ENCODE data around the gene PTPRN. TPM values are rescaled to one million over a fixed set of nuclear protein-coding genes. Genes with fewer than 3 reads are reported as not detected.

PTPRN gene
- total and polyA plus RNA-seq, 2 of the 4 experiments (the other 2 are of a cell fraction), result 5.2 to 22.0 TPM

DNA sequence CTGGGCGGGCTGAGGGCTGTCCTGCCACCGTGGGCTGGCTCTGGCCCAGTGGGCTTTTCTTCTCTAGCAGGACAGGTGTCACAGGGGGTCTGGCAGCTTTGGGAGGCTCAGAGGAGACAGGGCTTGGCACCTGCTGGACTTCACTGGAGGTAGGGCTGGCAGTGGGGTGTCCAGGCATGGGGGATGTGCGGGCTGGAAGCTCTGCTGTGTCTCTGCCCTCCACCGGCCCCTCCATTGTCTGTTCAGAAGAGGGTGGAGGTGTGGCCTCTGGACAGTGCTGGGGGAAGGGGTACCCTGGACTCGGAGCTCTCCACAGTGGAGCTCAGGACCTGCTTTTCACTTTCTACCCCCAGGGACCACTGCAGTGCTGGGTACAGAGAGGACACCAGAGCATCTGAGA is 9.2 kb downstream of the PTPRN start:
- Histone ChIP-seq H3K23ac (ENCODE audit: low read depth, low read length) (no peak overlapping the region), H3K4ac (ENCODE audit: low read depth, low read length) (no peak overlapping the region), H3K18ac (ENCODE audit: low read depth, low read length) (no peak overlapping the region), H3K4me3 (ENCODE audit: insufficient read depth, low read depth, low read length) (no peak overlapping the region), H2AK9ac (replicated peaks; ENCODE audit: low read depth, low read length, poor library complexity) (no peak overlapping the region), H3K14ac (replicated peaks; ENCODE audit: low read depth, low read length) (no peak overlapping the region), H3K79me1 (ENCODE audit: low read depth in 1 of 2, low read length in 2 of 2) (no peaks in the 10 kb centered on the region), H2BK5ac (ENCODE audit: low read depth, low read length, poor library complexity, severe bottlenecking) (no peak overlapping the region), H2AFZ (replicated peaks; ENCODE audit: low read length, poor library complexity) (no peak overlapping the region), H4K5ac (ENCODE audit: low read depth, low read length) (no peak overlapping the region), H4K91ac (ENCODE audit: insufficient read depth, low read depth, low read length) (no peak overlapping the region), H3K36me3 (ENCODE audit: control insufficient read depth, insufficient read depth, low read length) (peaks cover 4% of the 10 kb centered on the region), H4K20me1 (ENCODE audit: insufficient read depth, low read length) (no peaks in the 10 kb centered on the region), H3K56ac (ENCODE audit: extremely low read depth, insufficient read depth, low read length) (no peak overlapping the region), H3K4me2 (ENCODE audit: low read depth, low read length) (no peak overlapping the region), H3K9me1 (ENCODE audit: insufficient read depth, low read length) (no peaks in the 10 kb centered on the region), H2AK5ac (ENCODE audit: low read depth, low read length) (no peak overlapping the region), H2BK15ac (ENCODE audit: low read depth, low read length) (no peak overlapping the region), H3K27me3 (ENCODE audit: control insufficient read depth, insufficient read depth, low read length) (no peaks in the 10 kb centered on the region), H3K4me1 (ENCODE audit: control insufficient read depth, insufficient read depth, low read length) (peaks cover 2% of the 10 kb centered on the region; the same call in 1 of the 2 replicates), H2BK20ac (ENCODE audit: low read depth, low read length) (no peak overlapping the region), H3K9ac (ENCODE audit: low read depth, low read length) (no peak overlapping the region), H4K8ac (ENCODE audit: low read depth in 2 of 2, low read length in 2 of 2) (no peak overlapping the region), H3K27ac (ENCODE audit: insufficient read depth, low read length) (no peak overlapping the region), H3K9me3 (ENCODE audit: control insufficient read depth, insufficient read depth, low read length) (no peaks in the 10 kb centered on the region), H2BK120ac (ENCODE audit: low read depth, low read length) (no peak overlapping the region)
- CTCF ChIA-PET, result interaction anchor here (0.6 to 1.4 kb wide), 2 partner anchors 22 to 36 kb away, joined by 3 read pairs; no protein-coding TSS in a partner anchor
- BruUV-seq (replicated peaks), result no TSS peak
- dilution Hi-C loops (cut with HindIII; ENCODE audit: low sequenced_read_pairs, unreplicated experiment), result no loop called here
- 93% methylated on average over 2 of the region's 5 CpGs; no CpG with 5 or more reads in 1 of the 2 experiments for WGBS, 2 experiments (ENCODE audit: extremely low coverage in 2 of 2, insufficient read length in 1 of 2)
- DNase-seq (no peak), ATAC-seq (ENCODE audit: low read depth) (no peak)
- intact Hi-C loops (cut with micrococcal nuclease), result no loop called here
- in situ Hi-C loops (cut with MboI; ENCODE audit: low sequenced_read_pairs), result no loop called here
- TF ChIP-seq CEBPB (IDR thresholded peaks at IDR 0.05; ENCODE audit: low read depth, low read length), result no peak
- no peak for TF ChIP-seq NFE2L2 (IDR thresholded peaks at IDR 0.05; ENCODE audit: low read depth, low read length)
- TF ChIP-seq RFX5 (IDR thresholded peaks at IDR 0.05; ENCODE audit: low read depth, low read length), result no peak
- TF ChIP-seq POLR2A (IDR thresholded peaks at IDR 0.05; ENCODE audit: low read depth, low read length), result no peak
- no peak for TF ChIP-seq BHLHE40 (IDR thresholded peaks at IDR 0.05; ENCODE audit: low read depth, low read length)
- TF ChIP-seq SMC3 (IDR thresholded peaks at IDR 0.05; ENCODE audit: low read depth, low read length), result no peak
- no peak for TF ChIP-seq MAZ (IDR thresholded peaks at IDR 0.05; ENCODE audit: borderline replicate concordance, low read depth, low read length)
- no peak for TF ChIP-seq CHD1 (IDR thresholded peaks at IDR 0.05; ENCODE audit: low read depth, low read length)
- TF ChIP-seq MXI1 (IDR thresholded peaks at IDR 0.05; ENCODE audit: borderline replicate concordance, low read depth, low read length), result no peak
- no peak for TF ChIP-seq MAFK (IDR thresholded peaks at IDR 0.05; ENCODE audit: low read depth, low read length)
- no peak for TF ChIP-seq ELK1 (IDR thresholded peaks at IDR 0.05; ENCODE audit: borderline replicate concordance, low read depth, low read length)
- TF ChIP-seq FOS (IDR thresholded peaks at IDR 0.05; ENCODE audit: low read depth, low read length), result no peak
- TF ChIP-seq RCOR1 (IDR thresholded peaks at IDR 0.05; ENCODE audit: insufficient replicate concordance, low read length), result no peak
- TF ChIP-seq, protein P1, sequence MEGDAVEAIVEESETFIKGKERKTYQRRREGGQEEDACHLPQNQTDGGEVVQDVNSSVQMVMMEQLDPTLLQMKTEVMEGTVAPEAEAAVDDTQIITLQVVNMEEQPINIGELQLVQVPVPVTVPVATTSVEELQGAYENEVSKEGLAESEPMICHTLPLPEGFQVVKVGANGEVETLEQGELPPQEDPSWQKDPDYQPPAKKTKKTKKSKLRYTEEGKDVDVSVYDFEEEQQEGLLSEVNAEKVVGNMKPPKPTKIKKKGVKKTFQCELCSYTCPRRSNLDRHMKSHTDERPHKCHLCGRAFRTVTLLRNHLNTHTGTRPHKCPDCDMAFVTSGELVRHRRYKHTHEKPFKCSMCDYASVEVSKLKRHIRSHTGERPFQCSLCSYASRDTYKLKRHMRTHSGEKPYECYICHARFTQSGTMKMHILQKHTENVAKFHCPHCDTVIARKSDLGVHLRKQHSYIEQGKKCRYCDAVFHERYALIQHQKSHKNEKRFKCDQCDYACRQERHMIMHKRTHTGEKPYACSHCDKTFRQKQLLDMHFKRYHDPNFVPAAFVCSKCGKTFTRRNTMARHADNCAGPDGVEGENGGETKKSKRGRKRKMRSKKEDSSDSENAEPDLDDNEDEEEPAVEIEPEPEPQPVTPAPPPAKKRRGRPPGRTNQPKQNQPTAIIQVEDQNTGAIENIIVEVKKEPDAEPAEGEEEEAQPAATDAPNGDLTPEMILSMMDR (conservative IDR thresholded peaks at IDR 0.05; ENCODE audit: low read depth, low read length), result no peak
- TF ChIP-seq, protein P2, sequence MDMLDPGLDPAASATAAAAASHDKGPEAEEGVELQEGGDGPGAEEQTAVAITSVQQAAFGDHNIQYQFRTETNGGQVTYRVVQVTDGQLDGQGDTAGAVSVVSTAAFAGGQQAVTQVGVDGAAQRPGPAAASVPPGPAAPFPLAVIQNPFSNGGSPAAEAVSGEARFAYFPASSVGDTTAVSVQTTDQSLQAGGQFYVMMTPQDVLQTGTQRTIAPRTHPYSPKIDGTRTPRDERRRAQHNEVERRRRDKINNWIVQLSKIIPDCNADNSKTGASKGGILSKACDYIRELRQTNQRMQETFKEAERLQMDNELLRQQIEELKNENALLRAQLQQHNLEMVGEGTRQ (IDR thresholded peaks at IDR 0.05; ENCODE audit: low read depth, low read length), result no peak
- TF ChIP-seq RAD21 (IDR thresholded peaks at IDR 0.05; ENCODE audit: low read length), result no peak
- POLR2A ChIA-PET (ENCODE audit: unreplicated experiment), result no interaction called here
